Testis (tissue), 2 donors: Measurements from ENCODE around the gene LRRC8D.

Source experiments
- CTCF ChIP-seq, 3 experiments: fragments of 450-650 bp in 2 of 3; fragments of 200-600 bp in 1 of 3; sonication (generic) in 1 of 3; IDR thresholded peaks; one replicate each; pipeline ENCODE4 v1.5.1; 2016 to 2019; ENCODE audit warnings: antibody characterized with exemption in 3 of 3, mild to moderate bottlenecking in 2 of 3, moderate library complexity in 1 of 3
- POLR2A ChIP-seq: fragments of 450-650 bp; IDR thresholded peaks from one replicate; pipeline ENCODE4 v1.6.1; 2017; ENCODE audit warnings: antibody characterized with exemption, mild to moderate bottlenecking, moderate library complexity

GRCh38 chr1:89888480-89889322 lies 67.9 kb downstream of the LRRC8D start:
- TF ChIP-seq CTCF (IDR thresholded peaks at IDR 0.05) (no peak), POLR2A (no peak)
